ENCODE measurements around the gene JAM3. TPM values are rescaled to one million over a fixed set of nuclear protein-coding genes. Genes with fewer than 3 reads are reported as not detected.

The JAM3 gene
- total RNA-seq, 1 experiment from 2014 or later: 9.0 TPM

DNA sequence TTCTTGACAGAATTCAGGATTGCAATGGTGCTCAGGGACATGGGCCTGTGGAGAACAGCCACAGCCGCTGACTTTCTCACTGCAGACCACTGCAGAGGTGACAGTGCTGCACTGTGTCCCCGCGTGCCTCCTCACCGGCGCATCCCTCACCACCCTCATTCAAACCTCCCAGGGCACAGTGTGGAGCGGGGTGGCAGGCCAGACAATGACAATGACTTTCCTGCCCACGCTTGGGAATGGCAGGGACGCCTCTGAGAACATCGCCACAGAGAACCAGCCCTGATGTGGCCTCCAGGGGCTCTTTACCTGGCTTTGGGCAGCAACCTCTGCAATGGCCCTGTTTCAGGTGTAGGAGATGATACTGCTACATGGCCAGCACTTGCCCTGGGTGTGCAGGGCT lies 89.2 kb downstream of the JAM3 start:
- no peak for DNase-seq (ENCODE audit: low spot score)
- TF ChIP-seq, protein P1, sequence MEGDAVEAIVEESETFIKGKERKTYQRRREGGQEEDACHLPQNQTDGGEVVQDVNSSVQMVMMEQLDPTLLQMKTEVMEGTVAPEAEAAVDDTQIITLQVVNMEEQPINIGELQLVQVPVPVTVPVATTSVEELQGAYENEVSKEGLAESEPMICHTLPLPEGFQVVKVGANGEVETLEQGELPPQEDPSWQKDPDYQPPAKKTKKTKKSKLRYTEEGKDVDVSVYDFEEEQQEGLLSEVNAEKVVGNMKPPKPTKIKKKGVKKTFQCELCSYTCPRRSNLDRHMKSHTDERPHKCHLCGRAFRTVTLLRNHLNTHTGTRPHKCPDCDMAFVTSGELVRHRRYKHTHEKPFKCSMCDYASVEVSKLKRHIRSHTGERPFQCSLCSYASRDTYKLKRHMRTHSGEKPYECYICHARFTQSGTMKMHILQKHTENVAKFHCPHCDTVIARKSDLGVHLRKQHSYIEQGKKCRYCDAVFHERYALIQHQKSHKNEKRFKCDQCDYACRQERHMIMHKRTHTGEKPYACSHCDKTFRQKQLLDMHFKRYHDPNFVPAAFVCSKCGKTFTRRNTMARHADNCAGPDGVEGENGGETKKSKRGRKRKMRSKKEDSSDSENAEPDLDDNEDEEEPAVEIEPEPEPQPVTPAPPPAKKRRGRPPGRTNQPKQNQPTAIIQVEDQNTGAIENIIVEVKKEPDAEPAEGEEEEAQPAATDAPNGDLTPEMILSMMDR (conservative IDR thresholded peaks at IDR 0.05; ENCODE audit: low read depth, low read length): no peak
- TF ChIP-seq EZH2 (IDR thresholded peaks at IDR 0.05; ENCODE audit: borderline replicate concordance, low read depth, low read length, poor library complexity, severe bottlenecking): no peak
- H3K4me1 ChIP-seq (ENCODE audit: insufficient read depth, low read length, poor library complexity, severe bottlenecking): no peaks in the 10 kb centered on the region
- BruUV-seq (replicated peaks): no TSS peak
- no peaks in the 10 kb centered on the region for H3K27me3 ChIP-seq (replicated peaks; ENCODE audit: insufficient read depth, low read depth, low read length, poor library complexity)
- intact Hi-C loops (cut with micrococcal nuclease; ENCODE audit: unreplicated experiment): no loop called here
- no peak overlapping the region for H3K4me3 ChIP-seq (ENCODE audit: low read depth, low read length, poor library complexity, severe bottlenecking)
- H3K36me3 ChIP-seq (ENCODE audit: insufficient read depth, low read length, poor library complexity, severe bottlenecking): peaks cover 75% of the 10 kb centered on the region
- CTCF ChIA-PET: no interaction called here
- no peak overlapping the region for H3K27ac ChIP-seq (ENCODE audit: low read depth, low read length, poor library complexity, severe bottlenecking)
- H3K9me3 ChIP-seq (ENCODE audit: low read depth, low read length, poor library complexity, severe bottlenecking): no peaks in the 10 kb centered on the region
- POLR2A ChIA-PET (ENCODE audit: low non-redundant PET): no interaction called here

- TF ChIP-seq EZH2 (IDR thresholded peaks at IDR 0.05; ENCODE audit: borderline replicate concordance, low read depth, low read length, poor library complexity, severe bottlenecking): no peak
- TF ChIP-seq, protein P1 (conservative IDR thresholded peaks at IDR 0.05; ENCODE audit: low read depth, low read length): no peak
- POLR2A ChIA-PET (ENCODE audit: low non-redundant PET): no interaction called here
- no peaks in the 10 kb centered on the region for H3K9me3 ChIP-seq (ENCODE audit: low read depth, low read length, poor library complexity, severe bottlenecking)
- DNase-seq (ENCODE audit: low spot score): no peak
- no peaks in the 10 kb centered on the region for H3K4me1 ChIP-seq (ENCODE audit: insufficient read depth, low read length, poor library complexity, severe bottlenecking)
- H3K36me3 ChIP-seq (ENCODE audit: insufficient read depth, low read length, poor library complexity, severe bottlenecking): peaks cover 86% of the 10 kb centered on the region
- H3K4me3 ChIP-seq (ENCODE audit: low read depth, low read length, poor library complexity, severe bottlenecking): no peak overlapping the region
- no peak overlapping the region for H3K27ac ChIP-seq (ENCODE audit: low read depth, low read length, poor library complexity, severe bottlenecking)
- BruUV-seq (replicated peaks): no TSS peak
- CTCF ChIA-PET: no interaction called here
- intact Hi-C loops (cut with micrococcal nuclease; ENCODE audit: unreplicated experiment): no loop called here
- no peaks in the 10 kb centered on the region for H3K27me3 ChIP-seq (replicated peaks; ENCODE audit: insufficient read depth, low read depth, low read length, poor library complexity)
Observed at GRCh38 chr11:134159652-134160051, 90.8 kb downstream of the JAM3 start.

DNA sequence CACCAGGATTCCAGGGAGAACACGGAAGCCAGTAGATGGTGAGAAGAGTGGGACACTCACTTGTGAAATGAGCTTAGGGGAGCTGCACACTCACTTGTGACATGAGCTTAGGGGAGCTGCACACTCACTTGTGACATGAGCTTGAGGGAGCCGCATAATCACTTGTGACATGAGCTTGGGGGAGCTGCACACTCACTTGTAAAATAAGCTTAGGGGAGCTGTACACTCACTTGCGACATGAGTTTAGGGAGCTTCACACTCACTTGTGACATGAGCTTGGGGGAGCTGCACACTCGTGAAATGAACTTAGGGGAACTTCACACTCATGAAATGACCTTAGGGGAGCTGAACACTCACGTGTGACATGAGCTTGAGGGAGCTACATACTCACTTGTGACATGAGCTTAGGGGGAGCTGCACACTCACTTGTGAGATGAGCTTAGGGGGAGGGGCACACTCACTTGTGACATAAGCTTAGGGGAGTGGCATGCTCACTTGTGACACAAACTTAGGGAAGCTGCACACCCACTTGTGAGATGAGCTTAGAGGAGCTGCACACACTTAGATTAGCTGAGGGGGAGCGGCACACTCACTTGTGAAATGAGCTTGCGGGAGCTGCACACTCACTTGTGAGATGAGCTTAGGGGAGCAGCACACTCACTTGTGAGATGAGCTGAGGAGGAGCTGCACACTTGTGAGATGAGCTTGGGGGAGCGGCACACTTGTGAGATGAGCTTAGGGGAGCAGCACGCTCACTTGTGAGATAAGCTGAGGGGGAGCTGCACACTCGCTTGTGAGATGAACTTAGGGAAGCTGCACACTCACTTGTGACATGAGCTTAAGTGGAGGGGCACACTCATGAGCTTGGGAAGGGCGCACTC lies 95.9 kb downstream of the JAM3 start:
- Histone ChIP-seq H3K9me3 (ENCODE audit: low read depth, low read length, poor library complexity, severe bottlenecking) (no peaks in the 10 kb centered on the region), H3K27me3 (replicated peaks; ENCODE audit: insufficient read depth, low read depth, low read length, poor library complexity) (no peaks in the 10 kb centered on the region), H3K36me3 (ENCODE audit: insufficient read depth, low read length, poor library complexity, severe bottlenecking) (peaks cover 68% of the 10 kb centered on the region), H3K4me1 (ENCODE audit: insufficient read depth, low read length, poor library complexity, severe bottlenecking) (no peaks in the 10 kb centered on the region), H3K4me3 (ENCODE audit: low read depth, low read length, poor library complexity, severe bottlenecking) (no peak overlapping the region), H3K27ac (ENCODE audit: low read depth, low read length, poor library complexity, severe bottlenecking) (no peak overlapping the region)
- no TSS peak for BruUV-seq (replicated peaks)
- no peak for DNase-seq (ENCODE audit: low spot score)
- ChIA-PET POLR2A (ENCODE audit: low non-redundant PET) (no interaction called here), CTCF (no interaction called here)
- intact Hi-C loops (cut with micrococcal nuclease; ENCODE audit: unreplicated experiment): no loop called here
- TF ChIP-seq, protein P1 (conservative IDR thresholded peaks at IDR 0.05; ENCODE audit: low read depth, low read length): no peak
- no peak for TF ChIP-seq EZH2 (IDR thresholded peaks at IDR 0.05; ENCODE audit: borderline replicate concordance, low read depth, low read length, poor library complexity, severe bottlenecking)

Measured in A673 (cell line).